Nephron (organoid): ENCODE results near the gene C1S.
A peak's percentile ranks its signal among the peaks of the same experiment; 100 is the strongest.

ENCODE experiments used
- H3K27ac Mint-ChIP-seq, 3 experiments: 2 replicates each; pipeline ENCODE4 v1.8.0; 2020; ENCODE audit warnings: mixed read lengths in 3 of 3, mild to moderate bottlenecking in 2 of 3, moderate library complexity in 1 of 3
- H3K27me3 Mint-ChIP-seq: 2 replicates; pipeline ENCODE4 v1.8.0; 2021; ENCODE audit warnings: low read depth, mild to moderate bottlenecking, moderate library complexity, mixed read lengths
- H3K36me3 Mint-ChIP-seq: 2 replicates; pipeline ENCODE4 v1.8.0; 2020; ENCODE audit warnings: low read depth, mixed read lengths
- H3K4me1 Mint-ChIP-seq: 2 replicates; pipeline ENCODE4 v1.8.0; 2020; ENCODE audit warnings: mixed read lengths
- H3K4me3 Mint-ChIP-seq, 3 experiments: 2 replicates each; pipeline ENCODE4 v1.8.0; 2020; ENCODE audit warnings: mild to moderate bottlenecking in 3 of 3, mixed read lengths in 3 of 3, moderate library complexity in 2 of 3
- H3K9me3 Mint-ChIP-seq: 2 replicates; pipeline ENCODE4 v1.8.0; 2020; ENCODE audit warnings: mixed read lengths
- TF ChIP-seq, protein P1 (sequence below), 3 experiments: fragments of 200-600 bp; sonication (generic); IDR thresholded peaks; one replicate each; pipeline ENCODE4 v1.5.0; 2021; ENCODE audit warnings: antibody characterized with exemption in 3 of 3; ENCODE audit not compliant: unreplicated experiment in 3 of 3

Gene C1S

GRCh38 chr12:7089196-7089871 lies 28.8 kb downstream of the C1S start:
- H3K36me3 Mint-ChIP-seq, result no peaks in the 10 kb centered on the region
- H3K27ac Mint-ChIP-seq, result no peak overlapping the region
- H3K4me3 Mint-ChIP-seq, result no peak overlapping the region
- H3K4me1 Mint-ChIP-seq, result peaks cover 14% of the 10 kb centered on the region
- TF ChIP-seq, protein P1, sequence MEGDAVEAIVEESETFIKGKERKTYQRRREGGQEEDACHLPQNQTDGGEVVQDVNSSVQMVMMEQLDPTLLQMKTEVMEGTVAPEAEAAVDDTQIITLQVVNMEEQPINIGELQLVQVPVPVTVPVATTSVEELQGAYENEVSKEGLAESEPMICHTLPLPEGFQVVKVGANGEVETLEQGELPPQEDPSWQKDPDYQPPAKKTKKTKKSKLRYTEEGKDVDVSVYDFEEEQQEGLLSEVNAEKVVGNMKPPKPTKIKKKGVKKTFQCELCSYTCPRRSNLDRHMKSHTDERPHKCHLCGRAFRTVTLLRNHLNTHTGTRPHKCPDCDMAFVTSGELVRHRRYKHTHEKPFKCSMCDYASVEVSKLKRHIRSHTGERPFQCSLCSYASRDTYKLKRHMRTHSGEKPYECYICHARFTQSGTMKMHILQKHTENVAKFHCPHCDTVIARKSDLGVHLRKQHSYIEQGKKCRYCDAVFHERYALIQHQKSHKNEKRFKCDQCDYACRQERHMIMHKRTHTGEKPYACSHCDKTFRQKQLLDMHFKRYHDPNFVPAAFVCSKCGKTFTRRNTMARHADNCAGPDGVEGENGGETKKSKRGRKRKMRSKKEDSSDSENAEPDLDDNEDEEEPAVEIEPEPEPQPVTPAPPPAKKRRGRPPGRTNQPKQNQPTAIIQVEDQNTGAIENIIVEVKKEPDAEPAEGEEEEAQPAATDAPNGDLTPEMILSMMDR (IDR thresholded peaks at IDR 0.05; ENCODE audit: unreplicated experiment in 3 of 3), result no peak
- H3K27me3 Mint-ChIP-seq, result peaks cover 3% of the 10 kb centered on the region
- H3K9me3 Mint-ChIP-seq, result no peaks in the 10 kb centered on the region

GRCh38 chr12:7090222-7090998 lies 29.9 kb downstream of the C1S start:
- no peaks in the 10 kb centered on the region for H3K36me3 Mint-ChIP-seq

DNA sequence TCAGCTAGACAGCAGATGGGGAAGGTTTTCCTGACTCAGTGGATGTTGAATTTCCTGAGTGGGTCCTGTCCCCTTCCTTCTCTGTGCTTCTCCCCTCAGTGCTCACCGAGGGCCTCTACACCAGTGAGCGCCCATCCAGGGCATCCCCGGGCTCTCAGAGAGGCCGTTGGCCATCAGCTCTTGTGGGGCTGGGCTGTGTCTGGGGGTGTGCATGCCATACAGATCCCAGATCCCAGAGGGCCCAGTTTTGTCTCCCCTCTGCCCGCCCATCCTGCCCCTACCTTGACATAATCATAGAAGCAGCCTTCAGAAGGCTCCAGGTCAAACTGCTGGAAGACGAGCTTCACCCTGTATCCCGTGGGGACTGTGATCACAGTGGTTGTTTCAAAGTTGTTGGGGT lies 30.7 kb downstream of the C1S start:
- H3K9me3 Mint-ChIP-seq, result no peaks in the 10 kb centered on the region
- peaks cover 3% of the 10 kb centered on the region for H3K27me3 Mint-ChIP-seq
- H3K4me1 Mint-ChIP-seq, result peaks cover 14% of the 10 kb centered on the region
- peak overlapping the region in 1 of 3 experiments; percentile 51 for H3K27ac Mint-ChIP-seq
- TF ChIP-seq, protein P1 (IDR thresholded peaks at IDR 0.05; ENCODE audit: unreplicated experiment in 3 of 3), result no peak
- H3K36me3 Mint-ChIP-seq, result no peaks in the 10 kb centered on the region
- H3K4me3 Mint-ChIP-seq, result peak overlapping the region; percentile 68 to 92 (median 76)

More at GRCh38 chr12:7090222-7090998, 29.9 kb downstream of the C1S start:
- TF ChIP-seq, protein P1 (IDR thresholded peaks at IDR 0.05; ENCODE audit: unreplicated experiment in 3 of 3), result no peak
- Mint-ChIP-seq H3K4me3 (peak overlapping the region in 1 of 3 experiments; percentile 7), H3K27ac (no peak overlapping the region), H3K9me3 (no peaks in the 10 kb centered on the region), H3K4me1 (peaks cover 14% of the 10 kb centered on the region), H3K27me3 (peaks cover 3% of the 10 kb centered on the region)

- Mint-ChIP-seq H3K27me3 (peaks cover 3% of the 10 kb centered on the region), H3K4me1 (peaks cover 14% of the 10 kb centered on the region), H3K9me3 (no peaks in the 10 kb centered on the region), H3K27ac (peak overlapping the region; percentile 82 to 93 (median 93)), H3K36me3 (no peaks in the 10 kb centered on the region), H3K4me3 (peak overlapping the region; percentile 84 to 92 (median 90))
- TF ChIP-seq, protein P1 (IDR thresholded peaks at IDR 0.05; ENCODE audit: unreplicated experiment in 3 of 3), result no peak
These were observed 31.2 kb downstream of the C1S start for GRCh38 chr12:7091660-7092228.

DNA sequence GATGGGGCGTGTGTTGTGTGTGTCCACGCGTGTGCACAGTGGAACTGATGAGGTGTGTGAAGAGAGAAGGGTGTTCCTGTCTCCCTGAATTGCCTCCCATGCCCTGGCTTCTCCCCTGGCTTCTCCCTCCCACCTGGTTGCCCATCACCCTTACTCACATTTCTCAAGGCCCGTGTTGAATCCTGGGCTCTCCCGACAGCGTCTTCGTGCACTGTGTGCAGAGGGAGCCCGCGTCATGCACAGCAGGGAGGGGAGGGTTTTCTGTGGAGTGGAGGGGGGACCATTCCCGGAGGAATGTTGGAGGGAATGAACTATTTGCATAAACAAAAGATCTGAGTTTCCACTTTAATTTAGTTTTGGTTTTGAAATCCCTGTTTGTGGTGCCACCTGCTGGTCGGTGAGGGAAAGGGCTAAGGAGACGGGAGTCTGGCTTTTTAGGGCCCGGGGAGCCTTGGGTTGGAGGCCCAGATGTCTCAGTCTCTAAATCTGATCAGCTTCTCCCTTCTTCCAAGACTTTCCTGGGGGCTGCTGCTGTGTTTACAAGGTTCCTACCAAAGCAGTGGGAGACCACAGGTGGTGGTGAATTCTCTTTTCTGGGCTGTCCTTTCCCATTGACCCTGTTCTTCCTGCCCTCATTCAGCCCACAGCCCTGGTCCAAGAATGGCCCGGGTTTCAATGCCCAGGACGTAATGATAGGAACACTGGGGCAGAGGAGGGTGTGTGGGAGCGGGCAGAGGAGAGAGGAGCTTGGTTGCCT lies 31.9 kb downstream of the C1S start, which contains the start of gene C1R:
TSS of gene C1R (minus strand) at position 217 of the 757 bp plus-strand sequence. CDS start at position 160, 57 bp downstream.
- H3K27ac Mint-ChIP-seq, result peak within 1 kb of the TSS; percentile 82 to 93 (median 93)
- H3K36me3 Mint-ChIP-seq, result no peaks in the 10 kb centered on the region
- peaks cover 3% of the 10 kb centered on the region for H3K27me3 Mint-ChIP-seq
- peaks cover 14% of the 10 kb centered on the region for H3K4me1 Mint-ChIP-seq
- peak within 1 kb of the TSS; percentile 84 to 92 (median 90) for H3K4me3 Mint-ChIP-seq
- TF ChIP-seq, protein P1 (IDR thresholded peaks at IDR 0.05; ENCODE audit: unreplicated experiment in 3 of 3), result peak; percentile 86 to 92 (median 88)
- no peaks in the 10 kb centered on the region for H3K9me3 Mint-ChIP-seq
